ENCODE measurements around the gene MROH2A.

DNA sequence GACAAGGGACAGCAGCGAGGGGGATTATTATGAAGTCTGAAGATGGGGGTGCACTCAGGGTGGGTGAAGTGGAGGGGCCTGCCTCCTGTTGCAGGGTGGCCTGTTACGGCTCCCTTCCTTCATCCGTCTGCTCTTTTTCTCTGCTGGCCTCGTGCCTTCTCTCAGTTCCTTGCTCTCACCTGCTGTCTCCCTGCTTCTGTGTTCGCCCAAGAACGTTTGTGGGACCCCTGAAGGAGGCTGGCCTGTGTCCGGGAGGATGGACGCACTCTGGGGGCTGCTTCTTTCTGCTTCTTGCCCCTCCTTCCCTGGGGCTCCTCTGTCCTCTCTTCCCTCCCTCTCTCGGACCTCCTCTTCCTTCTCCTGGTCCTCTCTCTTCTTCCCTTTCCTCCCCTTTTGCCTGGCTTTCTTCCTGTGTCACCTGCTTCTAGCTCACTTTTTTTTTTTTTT lies 13.8 kb downstream of the MROH2A start:
- no peak for TF ChIP-seq EP300 (IDR thresholded peaks at IDR 0.05)
- TF ChIP-seq POLR2A (IDR thresholded peaks at IDR 0.05), result no peak

Measured in stomach (tissue), 4 donors.